GM12878 (cell line): ENCODE results near the gene SPARC. TPM values are rescaled to one million over a fixed set of nuclear protein-coding genes. Genes with fewer than 3 reads are reported as not detected.

Experiments used
- ATAC-seq: fragments of 200-7000 bp; cut with Tn5 transposase; 3 replicates; pipeline ENCODE4 v1.9.1; 2020; ENCODE audit warnings: mild to moderate bottlenecking, moderate library complexity
- BruUV-seq: library from RNA; stranded (reverse); fragments of 400-500 nt; replicated peaks from 2 replicates; lab custom pipeline; 2021; lab: Mats Ljungman, UMichigan
- CTCF ChIA-PET: fragments of 300-600 bp; sonication (Branson Sonifier 250); formaldehyde crosslinking; extraction: SDS; loops from one replicate; lab custom pipeline; 2021; ENCODE audit warnings: inconsistent platforms; lab: Yijun Ruan, JAX
- POLR2A ChIA-PET: fragments of 350-600 bp; formaldehyde crosslinking; extraction: SDS; loops from one replicate; lab custom pipeline; 2021; ENCODE audit warnings: inconsistent platforms; lab: Charles Lee
- RAD21 ChIA-PET: fragments of 300-600 bp; sonication (Branson Sonifier 250); formaldehyde crosslinking; loops from one replicate; lab custom pipeline; 2023; ENCODE audit warnings: antibody characterized with exemption; ENCODE audit not compliant: unreplicated experiment; lab: Charles Lee
- SMC1A ChIA-PET: fragments of 300-600 bp; sonication (Branson Sonifier 250); formaldehyde crosslinking; loops from one replicate; lab custom pipeline; 2023; ENCODE audit not compliant: unreplicated experiment, uncharacterized antibody; lab: Charles Lee
- DNase-seq: peaks from one replicate; pipeline ENCODE4 v3.0.0-alpha.2; 2011; ENCODE audit warnings: low read depth, low spot score
- FAIRE-seq: peaks from 3 replicates; lab custom pipeline; 2011; peaks lifted over from hg19 to GRCh38; lab: Jason Lieb, UNC
- H2AFZ ChIP-seq: 2 replicates; pipeline ENCODE4 v1.6.0; 2011; ENCODE audit warnings: low read depth, low read length, control low read depth; ENCODE audit not compliant: control insufficient read depth
- H3K27ac ChIP-seq: 2 replicates; pipeline ENCODE4 v1.5.1; 2011; ENCODE audit warnings: control low read depth; ENCODE audit not compliant: control insufficient read depth, insufficient read depth
- H3K27me3 ChIP-seq, 2 experiments: replicated peaks in 1 of 2; 2 replicates each; pipeline versions ENCODE4 v1.6.0 to v1.6.1; 2011; ENCODE audit warnings: low read length in 1 of 2; ENCODE audit not compliant: control insufficient read depth in 2 of 2, insufficient read depth in 2 of 2
- H3K36me3 ChIP-seq, 2 experiments: 2 replicates each; pipeline ENCODE4 v1.5.1; 2011; ENCODE audit warnings: low read length in 1 of 2; ENCODE audit not compliant: control insufficient read depth in 2 of 2, insufficient read depth in 2 of 2
- H3K4me1 ChIP-seq: 2 replicates; pipeline ENCODE4 v1.6.1; 2011; ENCODE audit warnings: mild to moderate bottlenecking, low read length, moderate library complexity, mixed read lengths; ENCODE audit not compliant: control insufficient read depth, insufficient read depth
- H3K4me2 ChIP-seq: 2 replicates; pipeline ENCODE4 v1.6.0; 2011; ENCODE audit warnings: control low read depth; ENCODE audit not compliant: control insufficient read depth, insufficient read depth
- H3K4me3 ChIP-seq: fragments of 200-600 bp; sonication (generic); 2 replicates; pipeline ENCODE4 v1.5.1; 2016
- H3K79me2 ChIP-seq: 2 replicates; pipeline ENCODE4 v1.6.0; 2011; ENCODE audit warnings: low read length; ENCODE audit not compliant: control insufficient read depth, insufficient read depth
- H3K9ac ChIP-seq: 2 replicates; pipeline ENCODE4 v1.8.0; 2011; ENCODE audit warnings: low read length, control low read depth, mixed read lengths; ENCODE audit not compliant: control insufficient read depth, insufficient read depth
- H3K9me3 ChIP-seq: replicated peaks from 3 replicates; pipeline ENCODE4 v1.5.1; 2011; ENCODE audit warnings: mild to moderate bottlenecking, low read length; ENCODE audit not compliant: control insufficient read depth, insufficient read depth
- H4K20me1 ChIP-seq: 2 replicates; pipeline ENCODE4 v1.6.0; 2011; ENCODE audit not compliant: control insufficient read depth, insufficient read depth
- ATF3 ChIP-seq: IDR thresholded peaks from 2 replicates; pipeline ENCODE4 v1.6.1; 2011; ENCODE audit warnings: low read depth, mild to moderate bottlenecking, low read length, moderate library complexity, borderline replicate concordance; ENCODE audit errors: extremely low read depth
- CUX1 ChIP-seq: IDR thresholded peaks from 2 replicates; pipeline ENCODE4 v1.6.1; 2012; ENCODE audit warnings: improper control_type of control experiment, low read depth, low read length; ENCODE audit not compliant: insufficient replicate concordance
- DPF2 ChIP-seq: fragments of 450-650 bp; IDR thresholded peaks from 2 replicates; pipeline ENCODE4 v1.6.1; 2017; ENCODE audit warnings: mild to moderate bottlenecking
- GATAD2B ChIP-seq: fragments of 450-650 bp; conservative IDR thresholded peaks from 2 replicates; pipeline ENCODE4 v1.6.1; 2017; ENCODE audit warnings: low read depth, mild to moderate bottlenecking, moderate library complexity
- NFXL1 ChIP-seq: fragments of 450-650 bp; IDR thresholded peaks from 2 replicates; pipeline ENCODE4 v1.6.1; 2017; ENCODE audit warnings: antibody characterized with exemption, mild to moderate bottlenecking, borderline replicate concordance
- RUNX3 ChIP-seq: IDR thresholded peaks from 2 replicates; pipeline ENCODE4 v1.6.1; 2012; ENCODE audit warnings: low read length, inconsistent platforms
- SMC3 ChIP-seq: IDR thresholded peaks from 2 replicates; pipeline ENCODE4 v1.6.1; 2011; ENCODE audit warnings: low read length, improper control_type of control experiment, borderline replicate concordance
- ZBTB11 ChIP-seq: fragments of 450-650 bp; formaldehyde crosslinking; IDR thresholded peaks from 2 replicates; pipeline ENCODE4 v1.5.0; 2022; ENCODE audit warnings: mild to moderate bottlenecking, missing genetic modification characterization
- ZNF592 ChIP-seq: fragments of 450-650 bp; IDR thresholded peaks from 2 replicates; pipeline ENCODE4 v1.6.1; 2017; ENCODE audit warnings: mild to moderate bottlenecking, moderate library complexity
- WGBS: methylation state at CpG from one replicate; pipeline ENCODE4 v1.1.6; 2016; ENCODE audit warnings: low lambda C conversion rate; ENCODE audit not compliant: insufficient replicate concordance, insufficient coverage; ENCODE audit errors: missing lambda C conversion rate; 5-methylcytosine and 5-hydroxymethylcytosine counted together
- in situ Hi-C: fragments of 300-500 bp; cut with MboI; formaldehyde crosslinking; loops from 9 replicates; pipeline ENCODE4 v1.14.3; 2018; ENCODE audit warnings: mixed read lengths
- intact Hi-C: fragments of 100-400 bp; cut with micrococcal nuclease; formaldehyde crosslinking; loops from one replicate; pipeline ENCODE4 v1.14.2; 2022; ENCODE audit not compliant: unreplicated experiment
- polyA plus RNA-seq, 11 experiments: library from polyadenylated mRNA; depleted of rRNA in 4 of 11; unstranded in 6 of 11; stranded (reverse) in 5 of 11; fragments of >200 nt; fragmentation: Nextera tagmentation in 4 of 11; fragmentation: Illumina TruSeq in 1 of 11; extraction: Ambion mirVana in 4 of 11; extraction: Trizol in 1 of 11; gene quantifications; 1 replicate in 1 of 11; 2 replicates in 10 of 11; pipeline versions ENCODE4 v1.2.1 to v1.2.3, GENCODE V29; 2011 to 2016; ENCODE audit warnings: inconsistent platforms in 2 of 11, missing spikeins in 2 of 11, low read depth in 1 of 11
- total RNA-seq, 4 experiments: library from RNA; depleted of rRNA in 3 of 4; stranded (reverse); fragments of >200 nt in 3 of 4; fragmentation: Illumina TruSeq in 1 of 4; extraction: Trizol in 1 of 4; gene quantifications; 2 replicates each; pipeline versions ENCODE4 v1.2.1 to v1.2.3, GENCODE V29; 2013 to 2021

Gene SPARC
- total and polyA plus RNA-seq, 10 of the 15 experiments (the other 5 are each of a cell fraction or from before 2014, with no cell fraction given), result 29.6 to 154 (median 57.0) TPM

GRCh38 chr5:151647320-151647861, 39.3 kb downstream of the SPARC start:
- in situ Hi-C loops (no loop called here), intact Hi-C loops (no loop called here)
- RAD21 ChIA-PET, result interaction anchor here (1.1 to 2.5 kb wide), 3 partner anchors 37 to 127 kb away, joined by 3 to 9 read pairs (median 7); no protein-coding TSS in a partner anchor
- CTCF ChIA-PET, result interaction anchor here (1.2 to 3.8 kb wide), 8 partner anchors 11 to 200 kb away, joined by 3 to 25 read pairs (median 3); partner anchors contain the start of gene SLC36A1
- Histone ChIP-seq H4K20me1 (no peaks in the 10 kb centered on the region), H3K4me1 (no peaks in the 10 kb centered on the region), H3K36me3 (no peaks in the 10 kb centered on the region), H3K4me2 (no peak overlapping the region), H3K9me3 (no peaks in the 10 kb centered on the region), H2AFZ (no peak overlapping the region), H3K79me2 (no peaks in the 10 kb centered on the region), H3K27me3 (no peaks in the 10 kb centered on the region; a peak in 2 of 4 replicates), H3K27ac (no peak overlapping the region), H3K4me3 (no peak overlapping the region), H3K9ac (no peak overlapping the region)
- SMC1A ChIA-PET, result interaction anchor here (0.6 to 4.6 kb wide), 5 partner anchors 11 to 220 kb away, joined by 4 to 18 read pairs (median 4); no protein-coding TSS in a partner anchor
- POLR2A ChIA-PET, result interaction anchor here (1.1 kb wide), 1 partner anchor 9 kb away, joined by 5 read pairs; no protein-coding TSS in a partner anchor
- ATAC-seq (no peak), FAIRE-seq (no peak), DNase-seq (no peak)
- WGBS, result 39% methylated on average over 5 of the region's 5 CpGs
- BruUV-seq, result no TSS peak
- TF ChIP-seq CUX1 (no peak), GATAD2B (no peak), ATF3 (no peak), DPF2 (no peak), ZBTB11 (CRISPR knock-in tag) (no peak), RUNX3 (no peak), ZNF592 (no peak), NFXL1 (no peak), SMC3 (no peak)
